ENCODE measurements around the gene DEAF1. TPM values are rescaled to one million over a fixed set of nuclear protein-coding genes. Genes with fewer than 3 reads are reported as not detected.

DEAF1 gene, protein sequence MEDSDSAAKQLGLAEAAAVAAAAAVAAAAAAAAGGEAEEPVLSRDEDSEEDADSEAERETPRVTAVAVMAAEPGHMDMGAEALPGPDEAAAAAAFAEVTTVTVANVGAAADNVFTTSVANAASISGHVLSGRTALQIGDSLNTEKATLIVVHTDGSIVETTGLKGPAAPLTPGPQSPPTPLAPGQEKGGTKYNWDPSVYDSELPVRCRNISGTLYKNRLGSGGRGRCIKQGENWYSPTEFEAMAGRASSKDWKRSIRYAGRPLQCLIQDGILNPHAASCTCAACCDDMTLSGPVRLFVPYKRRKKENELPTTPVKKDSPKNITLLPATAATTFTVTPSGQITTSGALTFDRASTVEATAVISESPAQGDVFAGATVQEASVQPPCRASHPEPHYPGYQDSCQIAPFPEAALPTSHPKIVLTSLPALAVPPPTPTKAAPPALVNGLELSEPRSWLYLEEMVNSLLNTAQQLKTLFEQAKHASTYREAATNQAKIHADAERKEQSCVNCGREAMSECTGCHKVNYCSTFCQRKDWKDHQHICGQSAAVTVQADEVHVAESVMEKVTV
- 33.9 TPM for total RNA-seq (2021; ENCODE audit: unreplicated experiment)
- polyA plus RNA-seq (2012) = 29.3 and 33.1 TPM in 2 replicates
- percentile 56 among the genes with signal in this experiment for Bru-seq, nascent RNA
- percentile 76 among the genes with signal in this experiment for BruChase-seq, experiment 1, labeled RNA remaining after a 6-hour chase
- BruChase-seq, experiment 2, labeled RNA remaining after a 2-hour chase = percentile 63 among the genes with signal in this experiment
- long read RNA-seq, transcript DEAF1-201 (12 exons, 2,500 nt) = major isoform, 45 of 83 reads
- long read RNA-seq, partial matches to known transcripts = 15 of 83 reads
- long read RNA-seq, other reads (novel, unspliced or antisense) = 21 of 83 reads

DNA sequence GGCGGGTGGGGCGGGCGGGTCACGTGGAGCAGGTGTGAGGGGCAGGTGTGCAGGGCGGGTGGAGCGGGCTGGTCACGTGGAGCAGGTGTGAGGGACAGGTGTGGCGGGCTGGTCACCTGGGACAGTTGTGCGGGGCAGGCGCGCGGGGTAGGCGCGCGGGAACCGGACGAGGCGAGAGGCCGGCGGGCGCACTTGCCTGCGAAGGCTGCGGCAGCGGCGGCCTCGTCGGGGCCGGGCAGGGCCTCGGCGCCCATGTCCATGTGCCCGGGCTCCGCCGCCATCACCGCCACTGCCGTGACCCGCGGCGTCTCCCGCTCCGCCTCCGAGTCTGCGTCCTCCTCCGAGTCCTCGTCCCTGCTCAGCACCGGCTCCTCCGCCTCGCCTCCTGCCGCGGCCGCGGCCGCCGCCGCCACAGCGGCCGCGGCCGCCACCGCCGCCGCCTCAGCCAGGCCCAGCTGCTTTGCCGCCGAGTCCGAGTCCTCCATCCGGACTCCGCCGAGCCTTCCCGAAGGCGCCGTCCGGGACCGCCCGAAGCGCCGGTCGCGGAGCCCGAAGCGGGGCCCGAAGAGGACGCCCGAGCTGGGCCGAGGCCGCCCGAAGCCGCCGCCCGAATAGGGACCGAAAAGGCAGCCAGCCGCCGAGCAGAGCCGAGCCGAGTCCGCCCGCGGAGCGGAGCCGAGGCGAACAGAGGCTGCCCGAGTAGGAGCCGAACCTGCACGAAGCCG, at the start of gene DEAF1:
Gene DEAF1, minus strand, starts transcription at position 660 of the 725 bp plus-strand sequence. Its CDS starts 175 bp downstream, at position 485.
- ChIA-PET RAD21 (ENCODE audit: low non-redundant PET in 1 of 2, low total read pairs in 2 of 2, uncharacterized antibody in 2 of 2, unreplicated experiment in 2 of 2) (interaction anchor here in 1 of 2 experiments (1.0 kb wide), 1 partner anchor 89 kb away, joined by 4 read pairs; no protein-coding TSS in a partner anchor), CTCF (interaction anchor here (1.2 to 2.9 kb wide), 4 partner anchors 11 to 33 kb away, joined by 3 to 24 read pairs (median 8); partner anchors contain the start of gene EPS8L2), POLR2A (interaction anchor here (1.3 kb wide), 1 partner anchor 119 kb away, joined by 3 read pairs; no protein-coding TSS in a partner anchor)
- intact Hi-C loops (cut with micrococcal nuclease) = no loop called here
- TF ChIP-seq, protein P1, sequence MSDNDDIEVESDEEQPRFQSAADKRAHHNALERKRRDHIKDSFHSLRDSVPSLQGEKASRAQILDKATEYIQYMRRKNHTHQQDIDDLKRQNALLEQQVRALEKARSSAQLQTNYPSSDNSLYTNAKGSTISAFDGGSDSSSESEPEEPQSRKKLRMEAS (IDR thresholded peaks at IDR 0.05) = no peak
- TF ChIP-seq, protein P2, sequence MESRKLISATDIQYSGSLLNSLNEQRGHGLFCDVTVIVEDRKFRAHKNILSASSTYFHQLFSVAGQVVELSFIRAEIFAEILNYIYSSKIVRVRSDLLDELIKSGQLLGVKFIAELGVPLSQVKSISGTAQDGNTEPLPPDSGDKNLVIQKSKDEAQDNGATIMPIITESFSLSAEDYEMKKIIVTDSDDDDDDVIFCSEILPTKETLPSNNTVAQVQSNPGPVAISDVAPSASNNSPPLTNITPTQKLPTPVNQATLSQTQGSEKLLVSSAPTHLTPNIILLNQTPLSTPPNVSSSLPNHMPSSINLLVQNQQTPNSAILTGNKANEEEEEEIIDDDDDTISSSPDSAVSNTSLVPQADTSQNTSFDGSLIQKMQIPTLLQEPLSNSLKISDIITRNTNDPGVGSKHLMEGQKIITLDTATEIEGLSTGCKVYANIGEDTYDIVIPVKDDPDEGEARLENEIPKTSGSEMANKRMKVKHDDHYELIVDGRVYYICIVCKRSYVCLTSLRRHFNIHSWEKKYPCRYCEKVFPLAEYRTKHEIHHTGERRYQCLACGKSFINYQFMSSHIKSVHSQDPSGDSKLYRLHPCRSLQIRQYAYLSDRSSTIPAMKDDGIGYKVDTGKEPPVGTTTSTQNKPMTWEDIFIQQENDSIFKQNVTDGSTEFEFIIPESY (IDR thresholded peaks at IDR 0.05; ENCODE audit: extremely low read depth, insufficient replicate concordance, low read length) = no peak
- TF ChIP-seq, protein P3, sequence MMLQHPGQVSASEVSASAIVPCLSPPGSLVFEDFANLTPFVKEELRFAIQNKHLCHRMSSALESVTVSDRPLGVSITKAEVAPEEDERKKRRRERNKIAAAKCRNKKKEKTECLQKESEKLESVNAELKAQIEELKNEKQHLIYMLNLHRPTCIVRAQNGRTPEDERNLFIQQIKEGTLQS (IDR thresholded peaks at IDR 0.05) = no peak
- TF ChIP-seq EZH2 (IDR thresholded peaks at IDR 0.05) = no peak
- no peak for TF ChIP-seq CEBPB (IDR thresholded peaks at IDR 0.05; ENCODE audit: low read depth)
- TF ChIP-seq SRF (IDR thresholded peaks at IDR 0.05; ENCODE audit: low read depth) = no peak
- TF ChIP-seq ZFX (IDR thresholded peaks at IDR 0.05) = peak; percentile 62; the same call in 1 of the 2 replicates
- no peak for TF ChIP-seq RAD21 (IDR thresholded peaks at IDR 0.05; ENCODE audit: low read depth)
- peak; percentile 29 for TF ChIP-seq POLR2A (IDR thresholded peaks at IDR 0.05; ENCODE audit: borderline replicate concordance, extremely low read depth, insufficient read depth, insufficient read length)
- TF ChIP-seq ELF1 (IDR thresholded peaks at IDR 0.05; ENCODE audit: borderline replicate concordance, low read depth) = no peak
- no peak for TF ChIP-seq JUND (IDR thresholded peaks at IDR 0.05)
- H2AFZ ChIP-seq (ENCODE audit: low read depth, low read length, poor library complexity, severe bottlenecking) = no peak within 1 kb of the TSS
- H3K79me2 ChIP-seq (ENCODE audit: insufficient read depth, low read length) = peaks cover 49% of the 10 kb centered on the region
- DNase-seq (ENCODE audit: low read depth, low spot score) (peak; percentile 96), ATAC-seq (peak; percentile 88)
- BruUV-seq (replicated peaks) = no TSS peak
- H3K36me3 ChIP-seq (ENCODE audit: control insufficient read depth in 1 of 2, insufficient read depth in 2 of 2, low read length in 2 of 2) = peaks cover 0 to 2% of the 10 kb centered on the region in 2 experiments; a peak in 2 of 4 replicates
- peaks cover 8 to 34% of the 10 kb centered on the region in 2 experiments for H3K4me1 ChIP-seq (ENCODE audit: control insufficient read depth in 1 of 2, insufficient read depth in 2 of 2, low read length in 2 of 2)
- no peaks in the 10 kb centered on the region for H4K20me1 ChIP-seq (ENCODE audit: insufficient read depth)
- H3K27ac ChIP-seq (ENCODE audit: low read depth, low read length) = peak within 1 kb of the TSS; percentile 99
- no peaks in the 10 kb centered on the region for H3K27me3 ChIP-seq (ENCODE audit: insufficient read depth, low read length)
- peak within 1 kb of the TSS; percentile 75 to 94 for H3K4me3 ChIP-seq (replicated peaks in 1 of 2; ENCODE audit: low read depth in 1 of 2, low read length in 2 of 2)
- no peaks in the 10 kb centered on the region for H3K9me3 ChIP-seq (ENCODE audit: control insufficient read depth in 1 of 2, insufficient read depth in 1 of 2, low read depth in 1 of 2, low read length in 2 of 2)
- H3K4me2 ChIP-seq (ENCODE audit: low read length) = peak within 1 kb of the TSS; percentile 87
- H3K9me2 ChIP-seq (ENCODE audit: insufficient read depth) = no peaks in the 10 kb centered on the region
- H3K9ac ChIP-seq (ENCODE audit: low read length) = peak within 1 kb of the TSS; percentile 91

Measured in HCT116 (cell line).